Sigmoid colon (tissue), 7 donors: ENCODE data around the gene KCNQ4. TPM values are rescaled to one million over a fixed set of nuclear protein-coding genes. Genes with fewer than 3 reads are reported as not detected.

Experiments used
- DNase-seq: peaks from one replicate; pipeline ENCODE4 v3.0.0-alpha.2; 2019
- H3K27ac ChIP-seq, 4 donors: fragments of 200-600 bp; sonication (generic); one replicate each; pipeline ENCODE4 v1.5.1; 2016 to 2019; ENCODE audit warnings: mild to moderate bottlenecking in 1 of 4
- H3K27me3 ChIP-seq, 3 donors: fragments of 200-600 bp; sonication (generic); one replicate each; pipeline ENCODE4 v1.5.1; 2019; ENCODE audit warnings: mild to moderate bottlenecking in 1 of 3
- H3K36me3 ChIP-seq, 4 donors: fragments of 200-600 bp; sonication (generic); one replicate each; pipeline ENCODE4 v1.5.1; 2016 to 2019
- H3K4me1 ChIP-seq, 4 donors: fragments of 200-600 bp; sonication (generic); one replicate each; pipeline ENCODE4 v1.5.1; 2017 to 2019
- H3K4me3 ChIP-seq, 4 donors: fragments of 200-600 bp; sonication (generic); one replicate each; pipeline ENCODE4 v1.5.1; 2017 to 2019; ENCODE audit warnings: mild to moderate bottlenecking in 2 of 4, moderate library complexity in 1 of 4
- H3K9me3 ChIP-seq, 4 donors: fragments of 200-600 bp in 3 of 4; sonication (generic) in 3 of 4; one replicate each; pipeline versions ENCODE4 v1.5.1 to v1.6.1; 2013 to 2019
- CTCF ChIP-seq, 4 experiments: fragments of 450-650 bp in 3 of 4; fragments of 200-600 bp in 1 of 4; IDR thresholded peaks; one replicate each; pipeline ENCODE4 v1.5.1; 2016 to 2019; ENCODE audit warnings: antibody characterized with exemption in 4 of 4, mild to moderate bottlenecking in 3 of 4, moderate library complexity in 2 of 4
- EP300 ChIP-seq, 4 donors: sonication (generic); formaldehyde crosslinking; IDR thresholded peaks; one replicate each; pipeline ENCODE4 v1.6.1; 2017; ENCODE audit warnings: antibody characterized with exemption in 4 of 4
- POLR2A ChIP-seq, 2 donors: fragments of 450-650 bp; IDR thresholded peaks; one replicate each; pipeline ENCODE4 v1.6.1; 2016; ENCODE audit warnings: antibody characterized with exemption in 2 of 2, mild to moderate bottlenecking in 2 of 2, moderate library complexity in 2 of 2
- POLR2AphosphoS5 ChIP-seq, 4 donors: sonication (generic); formaldehyde crosslinking; IDR thresholded peaks; one replicate each; pipeline ENCODE4 v1.6.1; 2017; ENCODE audit warnings: antibody characterized with exemption in 4 of 4
- WGBS, 2 donors: extraction: QIAGEN DNeasy Blood & Tissue Kit; methylation state at CpG; one replicate each; pipeline ENCODE4 v1.1.7; 2013; 5-methylcytosine and 5-hydroxymethylcytosine counted together
- intact Hi-C: fragments of 100-400 bp; cut with DNase I; formaldehyde crosslinking; loops from one replicate; pipeline ENCODE4 v1.15.1; 2023
- polyA plus RNA-seq, 3 donors: library from polyadenylated mRNA; stranded (reverse); fragments of 200-250 nt; gene quantifications; one replicate each; pipeline ENCODE4 v1.2.3, GENCODE V29; 2013
- total RNA-seq, 4 donors: library from RNA; depleted of rRNA; stranded (reverse); fragments of >200 nt; gene quantifications; one replicate each; pipeline ENCODE4 v1.1.0, GENCODE V29; 2016
- donor health status: healthy with polysubstance abuse.
- donor health status: Bipolar disorder and iron deficiency.
- donor health status: healthy.

Gene KCNQ4
- total and polyA plus RNA-seq, 7 donors, result 0.60 to 10.8 (median 6.3) TPM; not detected in 1

GRCh38 chr1:40796939-40797667, 13.5 kb downstream of the KCNQ4 start:
- peaks cover 0 to 87% (median 80%) of the 10 kb centered on the region in 4 donors for H3K4me1 ChIP-seq
- no peaks in the 10 kb centered on the region for H3K36me3 ChIP-seq
- no peak overlapping the region for H3K4me3 ChIP-seq
- H3K27ac ChIP-seq, result peak overlapping the region; percentile 77 to 91 (median 87)
- H3K9me3 ChIP-seq, result no peaks in the 10 kb centered on the region
- WGBS, 2 donors, result 67 to 81% methylated on average over 9 of the region's 9 CpGs
- intact Hi-C loops, result no loop called here
- no peaks in the 10 kb centered on the region for H3K27me3 ChIP-seq
- TF ChIP-seq POLR2A (IDR thresholded peaks at IDR 0.05) (no peak), POLR2AphosphoS5 (IDR thresholded peaks at IDR 0.05) (peak in 2 of 4 donors; percentile 20 to 34), EP300 (IDR thresholded peaks at IDR 0.05) (no peak), CTCF (IDR thresholded peaks at IDR 0.05) (no peak)
- DNase-seq, result peak; percentile 87

DNA sequence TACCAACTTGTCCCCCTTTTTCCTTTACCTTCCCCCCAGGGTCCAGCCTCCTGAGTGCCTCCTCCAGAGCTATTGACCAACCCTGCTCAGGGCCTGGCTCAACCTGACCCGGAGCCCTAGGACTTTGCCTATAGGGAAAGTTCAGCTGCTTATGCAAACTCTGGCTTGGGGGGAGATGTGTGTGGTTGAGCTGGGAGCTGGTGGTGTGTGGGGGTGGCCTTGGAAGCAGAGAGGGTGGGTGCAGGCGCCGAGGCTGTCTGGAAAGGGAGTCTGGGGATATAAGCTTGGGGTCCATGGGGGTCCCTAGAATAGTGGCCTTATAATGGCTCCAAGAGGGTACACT, 14.1 kb downstream of the KCNQ4 start:
- Histone ChIP-seq H3K4me3 (no peak overlapping the region), H3K9me3 (no peaks in the 10 kb centered on the region), H3K27ac (peak overlapping the region; percentile 77 to 91 (median 87)), H3K27me3 (no peaks in the 10 kb centered on the region), H3K4me1 (peaks cover 0 to 90% (median 82%) of the 10 kb centered on the region in 4 donors), H3K36me3 (no peaks in the 10 kb centered on the region)
- TF ChIP-seq POLR2AphosphoS5 (IDR thresholded peaks at IDR 0.05) (no peak), POLR2A (IDR thresholded peaks at IDR 0.05) (no peak), EP300 (IDR thresholded peaks at IDR 0.05) (no peak), CTCF (IDR thresholded peaks at IDR 0.05) (no peak)
- DNase-seq, result no peak
- WGBS, 2 donors, result 91 to 92% methylated on average over 3 of the region's 3 CpGs
- intact Hi-C loops, result no loop called here

DNA sequence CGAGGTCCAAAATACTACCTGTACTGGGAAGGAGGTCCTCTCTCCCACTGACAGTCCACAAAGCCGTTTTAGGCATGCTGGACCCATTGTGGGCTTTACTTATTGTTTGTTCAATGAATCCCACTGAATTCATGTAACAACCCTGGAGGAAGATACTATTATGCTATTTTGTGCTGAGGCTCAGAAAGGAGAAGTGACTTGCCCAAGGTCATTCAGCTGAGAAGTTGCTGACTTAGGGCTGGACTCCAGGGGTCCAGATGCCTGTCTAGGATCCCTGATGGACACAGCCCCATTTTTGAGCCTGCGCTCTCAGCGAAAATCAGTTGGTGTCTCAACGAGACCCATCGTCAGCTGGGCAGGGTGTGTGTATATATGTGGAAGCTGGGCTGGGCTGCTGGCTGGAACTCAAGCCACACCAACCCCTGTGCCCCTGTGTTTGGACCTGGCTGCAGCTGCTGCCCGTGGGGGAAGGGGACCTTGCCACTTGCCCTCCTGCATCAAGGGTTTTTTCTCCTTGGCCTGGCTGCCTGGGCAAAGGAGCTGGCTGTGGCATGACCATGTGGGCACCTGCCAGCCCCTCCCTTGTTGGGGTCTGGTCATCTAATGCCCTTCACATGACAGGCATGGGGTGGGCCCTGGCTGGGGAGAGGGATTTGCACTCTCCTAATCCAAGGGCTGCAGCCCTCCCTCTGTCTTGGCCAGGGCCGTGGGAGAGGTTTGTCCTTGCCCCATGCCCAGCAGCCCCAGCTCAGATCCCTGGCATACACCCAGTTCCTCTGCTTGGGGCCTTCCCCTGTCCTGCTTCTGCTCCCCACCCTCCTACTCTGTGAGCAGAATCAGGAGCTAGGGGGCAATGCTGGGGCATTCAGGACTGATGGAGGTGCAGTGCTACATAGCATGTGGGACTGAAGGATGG, 15.0 kb downstream of the KCNQ4 start:
- intact Hi-C loops, result no loop called here
- no peak for TF ChIP-seq EP300 (IDR thresholded peaks at IDR 0.05)
- TF ChIP-seq POLR2AphosphoS5 (IDR thresholded peaks at IDR 0.05), result no peak
- no peak for TF ChIP-seq CTCF (IDR thresholded peaks at IDR 0.05)
- TF ChIP-seq POLR2A (IDR thresholded peaks at IDR 0.05), result no peak
- peak overlapping the region; percentile 77 to 91 (median 87) for H3K27ac ChIP-seq
- peaks cover 0 to 96% (median 87%) of the 10 kb centered on the region in 4 donors for H3K4me1 ChIP-seq
- peak; percentile 85 for DNase-seq
- WGBS, 2 donors, result 75 to 81% methylated on average over 8 of the region's 8 CpGs
- H3K4me3 ChIP-seq, result no peak overlapping the region
- no peaks in the 10 kb centered on the region for H3K27me3 ChIP-seq
- no peaks in the 10 kb centered on the region for H3K9me3 ChIP-seq
- H3K36me3 ChIP-seq, result no peaks in the 10 kb centered on the region

DNA sequence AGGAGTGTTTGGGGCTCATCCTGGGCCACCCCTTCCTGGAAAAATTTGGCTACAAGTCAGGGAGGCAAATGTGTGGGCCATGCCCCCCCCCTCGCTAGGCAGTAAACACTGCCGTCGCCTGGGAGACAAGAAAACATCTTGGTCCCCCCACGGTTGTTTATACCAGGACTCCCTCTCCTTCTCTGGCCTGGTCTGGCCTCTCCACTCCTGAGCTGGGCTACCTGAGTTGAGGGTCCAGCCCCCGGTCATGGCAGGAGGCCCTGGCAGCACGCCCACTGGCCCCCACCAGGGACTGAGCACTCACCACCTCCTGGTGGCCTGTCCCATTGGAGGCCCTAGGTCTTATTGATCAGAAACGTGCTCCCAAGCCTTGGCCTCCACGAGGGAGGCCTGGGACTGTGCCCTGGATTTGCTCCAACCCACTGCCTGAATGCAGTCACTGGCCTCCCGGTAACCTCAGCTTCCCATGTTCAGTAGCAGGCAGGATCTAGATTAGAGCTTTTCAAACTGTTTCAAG, 15.8 kb downstream of the KCNQ4 start:
- TF ChIP-seq EP300 (IDR thresholded peaks at IDR 0.05) (peak in 1 of 4 donors; percentile 4), POLR2AphosphoS5 (IDR thresholded peaks at IDR 0.05) (peak in 1 of 4 donors; percentile 46), CTCF (IDR thresholded peaks at IDR 0.05) (no peak)
- Histone ChIP-seq H3K27me3 (no peaks in the 10 kb centered on the region), H3K9me3 (no peaks in the 10 kb centered on the region), H3K36me3 (no peaks in the 10 kb centered on the region), H3K4me1 (peaks cover 0 to 89% (median 83%) of the 10 kb centered on the region in 4 donors), H3K4me3 (no peak overlapping the region), H3K27ac (peak overlapping the region; percentile 77 to 91 (median 87))
- intact Hi-C loops, result no loop called here
- WGBS, 2 donors, result 66 to 74% methylated on average over 9 of the region's 9 CpGs
- peak; percentile 88 for DNase-seq
